GM19351 (cell line): ENCODE results near the gene SCN11A.

ENCODE experiments used
- ATAC-seq: cut with Tn5 transposase; IDR thresholded peaks from one replicate; pipeline ENCODE4 v1.9.1; 2021; ENCODE audit warnings: mild to moderate bottlenecking, moderate library complexity; ENCODE audit not compliant: unreplicated experiment

Gene SCN11A

GRCh38 chr3:39051649-39052561 is at the start of gene SCN11A, which contains the start of gene WDR48:
Gene SCN11A, minus strand, starts transcription at chr3:39051944. Its CDS starts 101,582 bp downstream, at chr3:38950362.
Gene WDR48, plus strand, starts transcription at chr3:39052016. Its CDS starts 10 bp downstream, at chr3:39052026.
- peak; percentile 98 for ATAC-seq

DNA sequence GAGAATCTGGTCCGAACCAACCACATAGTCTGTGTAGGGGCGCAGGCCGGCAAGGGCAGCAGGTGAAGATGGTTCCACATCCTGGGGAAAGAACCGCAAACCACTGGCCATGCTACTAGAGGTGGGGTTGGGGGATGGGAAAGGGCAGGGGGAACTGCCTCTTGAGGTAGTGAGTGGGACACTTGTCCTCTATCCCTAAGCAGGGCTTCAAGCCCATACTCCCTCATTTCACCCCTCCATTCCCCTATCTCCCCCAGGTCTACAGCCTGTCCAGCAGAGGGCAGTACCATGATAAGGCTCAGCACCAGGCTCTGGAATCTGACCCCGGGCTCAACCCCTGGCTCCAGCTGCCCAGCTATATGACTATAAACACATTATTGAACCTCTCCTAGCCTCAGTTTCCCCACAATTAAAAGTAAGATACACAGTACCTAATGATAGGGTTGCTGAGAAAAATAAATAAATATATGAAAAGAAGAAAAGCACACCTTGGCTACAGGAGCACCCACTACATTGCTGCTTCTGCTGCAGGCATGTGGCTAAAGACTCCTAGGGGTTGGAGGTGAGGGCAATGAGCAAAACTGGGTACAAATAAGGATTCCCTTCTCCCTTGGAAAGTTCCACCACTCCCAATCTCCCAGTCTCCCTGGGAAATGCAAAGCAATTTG is 49.4 kb upstream of the SCN11A start:
- ATAC-seq: peak; percentile 86

DNA sequence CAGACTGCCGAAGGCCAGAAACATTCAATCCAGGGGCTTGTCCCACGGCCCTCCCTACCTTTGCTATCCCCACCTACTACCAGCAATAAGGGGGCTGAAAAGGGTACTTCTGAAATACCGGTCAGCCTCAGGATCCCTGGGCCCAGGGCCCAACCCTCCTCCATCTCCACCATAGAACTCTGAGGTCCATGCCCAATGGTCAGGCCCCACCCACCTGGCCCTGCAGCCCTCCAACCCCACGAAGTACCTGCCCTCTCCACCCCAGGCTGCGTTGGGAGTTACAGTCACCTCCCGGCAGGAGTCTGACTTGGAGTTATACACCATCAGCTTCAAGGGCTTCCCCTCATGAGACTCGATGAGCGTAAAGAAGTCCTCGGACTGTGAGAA is 48.7 kb upstream of the SCN11A start:
- ATAC-seq: no peak

- no peak for ATAC-seq
Observed at GRCh38 chr3:39099738-39100499, 48.2 kb upstream of the SCN11A start.

- no peak for ATAC-seq
Observed at GRCh38 chr3:39099242-39099641, 47.5 kb upstream of the SCN11A start.

GRCh38 chr3:39098473-39099000 is 46.8 kb upstream of the SCN11A start:
- ATAC-seq: no peak

DNA sequence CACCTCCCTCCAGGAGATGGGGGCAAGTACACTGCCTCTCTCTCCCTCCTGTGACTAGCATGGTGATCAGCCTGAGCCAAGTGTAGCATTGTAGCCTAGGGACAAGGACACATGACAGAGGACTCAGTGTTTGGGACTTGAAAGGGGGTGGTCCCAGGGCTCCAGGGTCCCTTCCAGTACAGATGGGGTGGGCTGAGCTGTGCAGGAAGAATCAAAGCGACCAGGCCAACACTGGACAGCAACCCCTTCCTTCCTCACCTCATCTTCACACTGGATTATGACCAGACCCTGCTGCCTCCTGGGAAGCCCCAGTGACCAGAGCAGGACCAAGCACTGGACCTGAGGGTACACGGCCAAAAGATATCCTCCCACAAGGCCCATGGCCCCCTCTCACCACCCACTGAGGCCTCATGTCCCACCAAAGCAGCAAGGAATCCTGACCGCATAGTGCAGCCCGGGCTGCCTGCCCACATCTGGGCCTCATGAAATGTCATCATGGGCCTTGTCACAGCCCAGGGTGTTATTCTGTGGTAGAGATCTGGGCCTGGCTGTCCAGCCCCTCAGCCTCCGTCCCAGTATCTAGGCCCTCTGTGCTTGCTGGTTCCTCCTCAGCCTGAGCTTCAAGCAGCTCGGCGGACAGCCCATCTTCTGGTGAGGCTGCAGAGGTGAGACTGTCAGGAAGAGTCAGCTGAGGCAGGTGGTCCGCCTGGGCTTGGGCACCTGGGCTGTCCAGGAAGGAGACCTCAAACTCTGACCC is 46.1 kb upstream of the SCN11A start:
- no peak for ATAC-seq

DNA sequence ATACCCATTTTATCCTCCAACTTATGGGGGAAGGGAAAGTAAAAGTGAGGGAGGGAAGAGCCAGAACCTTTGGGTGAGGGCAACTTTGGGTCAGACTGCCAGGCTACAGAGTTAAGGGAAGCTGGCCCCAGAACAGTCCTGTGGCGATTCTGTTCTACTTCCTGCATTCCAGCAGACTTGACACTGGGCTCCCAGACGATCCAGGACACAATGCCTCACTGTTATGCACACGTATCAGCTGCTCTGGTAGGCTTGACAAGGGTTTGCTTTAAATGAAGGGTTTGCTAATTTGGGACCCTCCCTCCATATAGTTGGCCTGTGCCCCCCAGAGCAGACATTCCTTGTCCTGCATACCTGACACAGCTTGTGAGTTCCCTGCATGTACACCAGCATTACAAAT is 45.0 kb upstream of the SCN11A start:
- ATAC-seq: no peak

DNA sequence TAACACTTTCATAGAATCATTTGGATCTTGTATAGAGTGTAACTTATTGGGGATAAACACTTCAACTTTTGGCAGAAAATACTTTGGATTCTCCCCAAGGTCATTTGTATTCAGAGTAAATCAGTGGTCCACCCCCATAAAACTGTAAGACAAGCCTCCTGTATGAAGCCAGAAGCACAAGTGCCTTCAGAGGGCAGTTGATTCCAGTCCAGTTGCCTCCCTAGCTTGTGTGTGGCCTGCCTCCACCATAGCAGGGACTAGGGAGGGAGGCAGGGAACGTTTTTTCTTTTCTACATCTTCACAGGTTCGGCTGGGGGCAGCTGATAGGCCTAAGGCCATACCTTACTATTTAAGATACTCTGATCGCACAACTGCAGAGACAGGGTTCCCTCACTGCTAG is 44.0 kb upstream of the SCN11A start:
- no peak for ATAC-seq

DNA sequence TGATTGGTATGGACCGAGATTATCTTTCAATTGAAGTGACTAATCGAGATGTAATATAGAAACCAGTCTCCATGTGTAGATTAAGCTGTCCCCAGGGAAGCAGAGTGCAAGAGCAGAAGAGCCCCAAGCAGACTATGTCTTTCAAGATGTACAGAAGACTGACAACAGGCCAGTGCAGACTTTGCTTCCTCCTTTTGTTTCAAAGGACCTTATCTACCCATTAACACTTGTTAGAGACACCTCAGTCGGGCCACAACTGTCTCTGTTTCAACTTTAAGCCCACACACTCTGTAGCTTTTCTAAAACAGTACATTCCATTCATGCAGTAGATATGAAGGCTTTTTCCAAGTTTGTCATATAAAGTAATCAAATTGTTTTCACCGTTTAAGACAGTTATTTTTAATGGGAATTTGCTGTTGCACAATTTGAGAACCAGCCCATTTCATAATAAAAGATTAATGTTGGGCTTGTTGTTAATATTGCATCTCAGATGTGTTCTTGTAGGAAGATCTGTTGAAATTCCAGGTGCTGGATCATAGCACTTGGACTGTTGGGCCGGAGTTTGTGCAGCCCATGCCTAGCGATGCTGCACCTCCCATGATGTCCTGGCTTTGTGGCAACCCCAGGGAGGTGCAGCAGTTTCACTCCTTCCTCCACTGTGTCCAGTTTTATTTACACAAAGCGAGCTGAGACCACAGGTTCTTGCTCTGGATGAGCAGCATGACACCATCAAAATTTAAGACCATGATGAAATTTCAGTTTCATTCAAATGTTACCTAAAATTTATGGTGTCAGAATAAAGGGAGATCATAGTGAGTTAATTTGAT is 43.3 kb upstream of the SCN11A start:
- no peak for ATAC-seq

GRCh38 chr3:39090922-39091321 is 39.2 kb upstream of the SCN11A start:
- ATAC-seq: no peak

DNA sequence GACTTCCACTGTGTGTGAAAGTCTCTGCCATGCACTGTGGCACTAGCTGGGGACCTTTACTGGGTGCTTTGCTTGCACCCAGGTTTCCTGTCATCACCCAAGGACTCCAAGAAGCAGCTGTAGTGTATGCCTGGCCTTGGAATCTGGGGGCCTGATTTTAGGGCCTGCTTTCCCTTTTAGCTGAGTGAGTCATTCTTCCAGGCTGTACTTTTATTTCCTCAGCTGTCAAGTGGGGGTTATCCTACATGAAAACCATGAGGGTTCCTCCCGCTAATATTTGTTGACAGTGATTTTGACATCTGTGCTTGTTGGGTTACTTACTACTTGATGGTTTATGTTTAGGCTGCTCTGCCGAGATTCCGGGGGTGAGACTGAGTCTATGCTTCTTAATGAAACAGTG is 37.1 kb upstream of the SCN11A start:
- ATAC-seq: no peak

- ATAC-seq: no peak
Observed at GRCh38 chr3:39088456-39088855, 36.7 kb upstream of the SCN11A start.

DNA sequence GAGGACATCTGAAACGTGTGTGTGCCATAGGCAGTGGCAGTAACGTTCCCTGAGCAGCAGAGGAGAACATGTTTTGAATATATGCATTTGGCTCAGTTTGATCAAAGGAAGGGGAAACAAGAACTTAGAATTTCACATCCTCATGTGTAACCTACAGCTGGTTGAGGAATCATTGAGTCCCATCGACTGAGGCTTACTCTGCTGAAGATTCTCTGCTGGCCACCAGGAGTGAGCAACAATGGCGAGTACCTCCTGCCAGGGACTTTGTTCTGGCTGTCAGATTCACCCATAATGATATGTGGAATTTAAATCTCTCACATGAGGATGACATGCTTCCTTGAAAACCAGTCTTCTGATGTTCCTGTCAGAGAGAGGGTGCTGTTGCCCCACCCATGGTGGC is 34.4 kb upstream of the SCN11A start:
- ATAC-seq: peak; percentile 81

DNA sequence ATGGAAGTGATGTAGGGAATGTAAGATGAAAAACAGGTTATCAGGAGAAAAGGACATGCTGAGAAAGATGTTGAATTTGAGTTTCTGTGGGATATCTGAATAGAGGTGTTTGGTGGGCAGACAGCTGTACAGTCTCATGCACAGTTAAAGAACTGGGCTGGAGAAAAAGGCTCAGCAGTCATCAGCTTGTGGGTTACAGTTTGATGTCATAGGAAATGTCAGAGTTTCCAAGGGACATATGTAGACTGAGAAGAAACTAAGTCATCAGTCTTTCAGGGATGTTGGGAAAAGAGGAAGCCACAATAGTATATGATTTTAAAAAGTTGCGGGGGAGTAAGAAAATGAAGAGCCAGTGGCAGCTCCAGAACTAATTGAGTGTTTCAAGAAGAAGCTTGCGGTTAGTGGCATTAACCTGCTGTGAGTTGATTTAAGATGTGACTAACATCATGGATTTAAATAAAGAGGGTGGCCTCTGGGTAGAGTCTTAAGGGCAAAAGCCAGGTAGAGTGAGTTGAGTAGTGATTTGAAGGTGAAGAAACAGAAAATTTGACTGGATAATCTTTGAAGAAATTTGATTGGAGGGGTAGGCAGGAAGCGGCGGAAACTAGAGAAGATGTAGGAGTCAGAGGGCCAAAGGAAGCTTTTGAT is 31.0 kb upstream of the SCN11A start:
- no peak for ATAC-seq

DNA sequence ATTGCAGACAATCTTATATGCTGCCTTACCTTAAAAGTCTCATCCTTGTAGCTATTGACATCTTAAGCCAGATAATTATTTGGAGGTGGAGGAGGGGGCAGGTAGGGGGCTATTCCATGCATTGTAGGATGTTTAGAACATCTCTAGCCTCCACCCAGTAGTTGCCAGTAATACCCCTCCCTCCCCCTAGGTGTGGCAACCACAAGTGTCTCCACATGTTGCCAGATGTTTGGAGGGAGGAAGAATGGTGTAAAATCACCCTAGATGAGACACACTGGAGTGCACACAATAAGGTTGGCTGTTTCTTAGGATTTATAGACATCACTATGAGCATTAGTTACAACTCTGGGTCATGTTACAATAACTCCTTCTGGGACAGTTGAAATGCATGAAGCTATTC is 28.3 kb upstream of the SCN11A start:
- no peak for ATAC-seq

DNA sequence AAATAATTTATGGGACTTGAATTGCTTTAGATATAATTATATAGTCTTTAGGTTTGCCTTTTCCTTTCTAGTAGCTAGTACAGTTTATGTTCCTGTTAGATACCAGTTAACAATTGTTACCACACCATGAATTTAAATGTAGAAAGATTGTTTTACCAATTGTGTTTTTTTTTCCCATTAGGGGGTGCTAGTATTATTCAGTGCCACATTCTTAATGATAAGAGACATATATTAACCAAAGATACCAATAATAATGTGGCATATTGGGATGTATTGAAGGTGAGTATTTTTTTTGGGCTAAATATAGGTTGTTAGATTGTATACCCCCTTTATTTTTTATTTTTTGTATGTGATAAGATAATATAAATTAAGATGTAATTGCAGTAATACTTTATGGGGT is 27.8 kb upstream of the SCN11A start:
- ATAC-seq: no peak

DNA sequence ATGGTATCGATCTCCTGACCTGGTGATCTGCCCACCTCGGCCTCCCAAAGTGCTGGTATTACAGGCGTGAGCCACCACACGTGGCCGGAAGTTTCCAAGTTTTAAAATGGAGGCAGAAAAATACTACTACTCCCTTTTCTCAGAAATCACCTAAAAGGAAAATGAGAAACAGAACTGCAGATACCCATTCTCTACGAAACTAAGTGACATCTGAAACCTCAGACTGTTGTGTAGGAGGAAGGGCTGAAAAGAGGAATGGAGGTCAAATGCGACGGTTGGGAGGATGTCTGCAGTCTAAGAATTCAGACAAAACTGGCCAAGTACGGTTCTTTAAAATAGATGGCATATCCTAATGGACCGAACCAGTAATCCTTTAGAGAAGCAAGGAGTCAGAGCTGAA is 24.2 kb upstream of the SCN11A start:
- peak; percentile 73 for ATAC-seq

DNA sequence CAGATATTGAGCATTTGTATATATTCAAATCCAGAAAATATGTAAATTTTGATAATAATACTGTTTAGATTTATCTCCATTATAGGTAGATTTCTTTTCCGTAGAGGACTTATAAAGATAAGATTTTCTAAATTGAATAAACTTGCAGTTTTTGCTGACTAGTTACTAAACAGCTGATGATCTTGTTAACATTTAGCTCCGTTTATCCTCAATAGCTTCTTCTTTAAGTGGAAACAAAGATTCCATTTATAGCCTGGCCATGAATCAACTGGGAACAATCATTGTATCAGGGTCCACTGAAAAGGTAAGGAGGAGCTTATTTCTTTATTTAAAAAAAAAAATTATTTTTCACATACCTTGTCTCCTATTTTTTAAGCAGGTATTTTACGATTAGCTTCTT is 16.8 kb upstream of the SCN11A start:
- ATAC-seq: no peak
